RCC 7860 (cell line): Measurements from ENCODE around the gene SVIL.

Source experiments
- DNase-seq: peaks from one replicate; pipeline ENCODE4 v3.0.0-alpha.2; 2015; ENCODE audit warnings: low spot score
- FAIRE-seq: peaks from 2 replicates; lab custom pipeline; 2012; peaks lifted over from hg19 to GRCh38; lab: Jason Lieb, UNC

The SVIL gene

DNA sequence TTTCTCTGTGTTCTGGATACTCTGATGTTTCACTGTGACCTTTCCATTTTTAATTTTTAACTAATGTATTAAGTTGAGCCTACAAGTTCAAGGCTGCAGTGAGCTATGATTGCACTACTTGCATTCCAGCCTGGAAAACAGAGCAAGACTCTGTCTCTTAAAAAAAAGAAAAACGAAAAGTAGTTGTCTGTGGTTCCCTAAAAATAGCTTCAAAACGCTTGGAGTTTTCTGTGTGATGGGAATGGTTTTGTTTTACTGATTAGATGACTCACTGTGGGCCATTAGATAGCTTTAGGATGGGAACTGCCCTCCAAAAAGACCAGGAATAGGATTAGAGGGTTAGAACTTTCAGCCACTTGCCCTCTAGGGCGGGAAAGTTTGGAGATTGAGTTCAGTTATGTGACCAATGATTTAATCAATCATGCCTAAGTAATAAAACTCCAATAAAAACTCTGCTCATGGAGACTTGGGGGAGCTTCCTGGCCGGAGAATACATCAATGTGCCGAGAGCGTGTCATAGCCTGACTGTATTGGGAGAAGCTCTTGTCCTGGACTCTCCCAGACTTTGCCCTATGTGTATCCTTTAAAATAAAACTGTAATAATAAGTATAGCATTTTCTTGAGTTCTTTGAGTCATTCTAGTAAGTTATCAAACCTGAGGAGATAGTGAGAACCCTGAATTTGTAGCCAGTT, 198.8 kb downstream of the SVIL start:
- no peak for DNase-seq
- FAIRE-seq = no peak

DNA sequence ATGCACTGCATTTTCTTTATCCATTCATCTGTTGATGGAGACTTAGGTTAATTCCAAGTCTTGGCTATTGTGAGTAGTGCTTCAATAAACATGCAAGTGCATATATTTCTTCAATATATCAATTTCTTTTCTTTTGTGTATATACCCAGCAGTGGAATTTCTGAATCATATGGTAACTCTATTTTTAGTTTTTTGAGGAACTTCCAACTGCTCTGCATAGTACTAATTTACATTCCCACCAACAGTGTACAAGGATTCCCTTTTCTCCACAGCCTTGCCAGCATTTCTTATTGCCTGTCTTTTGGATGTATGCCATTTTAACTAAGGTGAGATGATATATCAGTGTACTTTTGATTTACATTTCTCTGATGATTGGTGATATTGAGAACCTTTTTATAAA, 200.7 kb downstream of the SVIL start:
- no peak for FAIRE-seq
- DNase-seq = no peak

DNA sequence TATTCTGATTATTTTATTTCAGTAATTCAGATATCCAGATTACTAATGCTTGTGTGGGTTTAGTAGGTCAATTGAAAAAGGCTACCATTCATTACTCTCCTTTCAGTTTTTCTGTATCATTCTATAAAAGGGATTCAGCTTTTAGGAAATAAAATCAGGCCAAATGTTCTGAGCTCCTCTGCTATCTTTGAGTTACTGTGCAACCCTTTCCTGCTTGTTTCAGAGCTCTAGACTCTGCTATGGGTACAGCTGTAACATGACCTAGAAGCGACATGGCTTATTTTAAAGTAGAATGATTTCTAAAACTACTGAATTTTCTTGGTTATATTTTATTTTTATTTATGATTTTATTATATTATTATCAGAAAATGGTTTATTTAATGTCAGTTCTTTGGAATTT, 203.1 kb downstream of the SVIL start:
- no peak for FAIRE-seq
- DNase-seq = no peak

DNA sequence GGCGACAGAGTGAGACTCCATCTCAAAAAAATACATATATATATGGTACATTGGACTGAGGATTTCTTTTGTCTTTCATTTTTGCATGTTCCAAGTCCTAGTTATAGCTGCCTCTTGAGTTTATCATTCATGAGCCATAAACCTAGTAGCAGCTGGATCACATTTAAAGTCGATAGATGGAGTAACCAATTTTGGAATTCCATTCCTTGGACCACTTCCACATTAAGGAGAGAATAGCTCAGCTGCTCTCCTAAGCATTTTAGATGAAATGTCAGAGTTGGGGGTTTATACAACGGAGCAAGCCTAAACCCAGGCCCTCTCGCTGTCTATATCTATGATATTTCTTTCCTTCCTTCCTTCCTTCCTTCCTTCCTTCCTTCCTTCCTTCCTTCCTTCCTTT, 204.7 kb downstream of the SVIL start:
- no peak for DNase-seq
- no peak for FAIRE-seq

DNA sequence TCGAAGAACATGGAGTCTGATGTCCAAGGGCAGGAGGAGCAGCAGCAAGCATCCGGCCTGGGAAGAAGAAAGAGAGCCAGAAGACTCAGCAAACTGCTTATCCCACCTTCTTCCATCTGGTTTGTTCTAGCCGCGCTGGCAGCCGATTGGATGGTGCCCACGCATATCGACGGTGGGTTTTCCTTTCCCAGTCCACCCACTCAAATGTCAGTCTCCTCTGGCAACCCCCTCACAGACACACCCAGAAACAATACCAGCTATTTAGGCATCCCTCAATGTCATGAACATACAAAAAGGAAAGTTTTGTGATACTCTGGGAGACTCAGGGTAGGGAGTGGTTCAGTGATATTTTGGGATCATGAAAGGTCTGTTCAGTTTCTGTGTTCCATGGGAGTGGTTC, 206.3 kb downstream of the SVIL start:
- FAIRE-seq (no peak), DNase-seq (no peak)

DNA sequence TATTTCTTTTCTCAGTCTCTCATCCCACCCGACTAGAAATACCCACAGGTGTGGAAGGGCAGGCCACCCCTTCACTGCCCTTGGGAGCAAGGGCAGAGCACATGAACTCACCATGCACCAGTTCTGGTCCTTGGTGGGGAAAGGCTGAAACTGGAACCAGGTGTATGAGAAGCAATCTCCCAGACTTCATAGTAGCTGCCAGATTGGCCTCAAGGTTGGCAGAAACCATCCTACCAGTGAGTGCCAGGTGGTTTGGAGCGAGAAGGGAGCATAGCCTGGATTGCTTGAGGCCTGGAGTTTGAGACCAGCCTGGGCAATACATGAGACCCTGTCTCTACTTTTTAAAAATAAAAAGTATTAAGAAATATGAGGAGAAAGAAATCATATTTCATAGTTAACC, 207.1 kb downstream of the SVIL start:
- FAIRE-seq = no peak
- no peak for DNase-seq

DNA sequence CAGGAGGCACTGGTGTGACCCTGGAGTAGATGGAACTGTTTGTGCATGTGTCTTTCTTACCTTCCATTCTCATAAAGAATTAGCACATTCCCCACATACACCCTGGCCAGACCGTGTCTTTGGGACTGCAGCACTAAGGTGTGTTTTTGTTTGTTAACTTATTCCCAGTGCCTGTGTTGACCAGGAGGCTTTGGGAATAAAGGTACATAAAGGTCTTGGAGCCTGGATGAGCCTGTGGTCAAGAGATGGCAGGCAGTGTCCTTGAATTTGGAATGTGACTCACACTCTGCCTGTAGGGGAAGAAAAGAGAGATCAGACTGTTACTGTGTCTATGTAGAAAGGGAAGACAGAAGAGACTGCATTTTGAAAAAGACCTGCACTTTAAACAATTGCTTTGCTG, 208.4 kb downstream of the SVIL start:
- DNase-seq = no peak
- FAIRE-seq = no peak

DNA sequence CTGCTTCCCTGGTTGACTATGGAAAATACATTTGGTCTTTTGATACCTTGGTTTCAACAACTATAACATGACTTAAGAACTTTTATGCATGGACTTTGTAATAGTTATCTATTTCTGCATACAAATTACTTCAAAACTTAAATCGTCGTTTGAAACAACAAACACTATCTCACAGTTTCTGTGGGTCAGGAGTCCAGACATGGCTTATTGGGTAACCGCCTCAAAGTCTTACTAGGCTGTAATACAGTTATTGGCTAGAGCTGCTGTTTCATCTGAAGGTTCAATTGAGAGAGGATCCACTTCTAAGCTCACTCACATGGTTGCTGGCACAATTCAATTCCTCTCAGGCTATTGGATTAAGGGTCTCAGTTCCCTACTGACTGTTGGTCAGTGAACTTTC, 210.8 kb downstream of the SVIL start:
- FAIRE-seq = no peak

DNA sequence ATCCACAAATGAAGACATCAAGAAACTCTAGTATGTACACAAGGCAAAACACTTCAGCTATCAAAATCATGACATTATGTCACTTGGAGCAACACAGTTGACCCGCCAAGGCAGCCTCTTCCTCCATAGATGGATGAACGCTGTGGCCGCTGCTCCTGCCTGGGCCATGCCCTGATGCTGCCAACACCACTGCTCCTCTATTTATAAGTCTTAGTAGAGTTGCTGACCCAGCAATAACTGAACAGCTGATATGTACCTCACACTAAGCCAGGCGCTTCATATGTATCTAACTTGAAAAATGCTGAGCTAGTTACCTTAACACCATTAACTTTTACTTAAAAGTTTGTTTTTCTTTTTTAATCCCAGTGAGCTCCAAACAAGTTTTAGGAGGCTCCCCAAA, 214.0 kb downstream of the SVIL start:
- no peak for FAIRE-seq
- no peak for DNase-seq

More for the DNA sequence above, 210.8 kb downstream of the SVIL start:
- no peak for DNase-seq

DNA sequence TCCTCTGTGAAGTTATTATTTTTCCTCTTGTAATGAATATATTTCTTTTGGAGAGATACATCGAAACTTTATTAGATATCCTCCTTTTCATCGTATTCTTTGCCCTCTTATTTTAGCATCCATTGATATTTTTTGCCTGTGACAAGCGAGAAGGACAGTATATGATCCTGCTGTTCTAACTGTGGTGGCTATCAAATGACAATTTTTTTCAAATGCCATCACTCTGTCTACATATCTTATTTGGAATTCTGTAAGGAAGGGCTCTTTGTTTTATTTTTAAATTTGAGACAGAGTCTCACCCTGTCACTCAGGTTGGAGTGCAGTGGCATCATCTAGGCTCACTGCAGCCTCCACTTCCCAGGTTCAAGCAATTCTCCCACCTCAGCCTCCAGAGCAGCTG, 217.4 kb downstream of the SVIL start:
- DNase-seq = no peak
- FAIRE-seq = no peak

DNA sequence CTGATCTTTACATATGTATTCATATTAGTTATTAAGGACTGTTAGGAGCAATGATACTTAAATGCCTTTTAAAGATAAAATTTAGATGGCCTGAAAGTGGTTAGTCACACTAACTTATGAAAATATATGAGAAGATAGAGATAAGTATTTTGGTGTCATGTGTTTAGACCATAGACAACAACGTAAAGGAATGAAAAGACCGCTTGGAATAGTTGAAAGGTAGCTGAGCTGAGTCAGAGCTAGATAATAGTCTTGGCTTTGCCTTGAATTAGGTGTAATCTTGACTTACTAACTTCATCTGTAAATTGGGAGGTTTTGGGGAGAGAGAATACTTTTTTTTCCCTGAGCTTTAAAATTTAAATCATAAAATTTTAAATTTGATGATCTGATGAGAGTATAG, 218.9 kb downstream of the SVIL start:
- no peak for FAIRE-seq
- DNase-seq = no peak

DNA sequence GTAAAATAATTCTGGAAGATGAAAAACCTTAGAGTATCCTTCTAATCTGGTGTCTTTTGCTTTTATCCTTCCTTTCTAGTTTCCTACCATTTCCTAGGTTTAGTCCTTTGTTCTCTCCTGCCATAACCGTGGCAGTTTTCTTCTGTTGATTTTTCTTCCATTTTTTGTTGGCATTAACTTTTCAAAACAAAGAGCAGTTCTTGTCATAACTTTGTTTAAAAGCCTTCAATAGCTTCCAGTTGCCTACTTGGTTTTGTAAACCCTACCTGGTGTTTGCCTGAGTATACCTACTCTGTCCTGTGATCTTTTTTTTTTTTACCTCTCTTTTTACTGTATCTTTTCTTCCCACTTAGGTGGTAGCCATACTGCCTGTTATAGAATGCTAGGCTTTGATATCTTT, 220.3 kb downstream of the SVIL start:
- FAIRE-seq = no peak

DNA sequence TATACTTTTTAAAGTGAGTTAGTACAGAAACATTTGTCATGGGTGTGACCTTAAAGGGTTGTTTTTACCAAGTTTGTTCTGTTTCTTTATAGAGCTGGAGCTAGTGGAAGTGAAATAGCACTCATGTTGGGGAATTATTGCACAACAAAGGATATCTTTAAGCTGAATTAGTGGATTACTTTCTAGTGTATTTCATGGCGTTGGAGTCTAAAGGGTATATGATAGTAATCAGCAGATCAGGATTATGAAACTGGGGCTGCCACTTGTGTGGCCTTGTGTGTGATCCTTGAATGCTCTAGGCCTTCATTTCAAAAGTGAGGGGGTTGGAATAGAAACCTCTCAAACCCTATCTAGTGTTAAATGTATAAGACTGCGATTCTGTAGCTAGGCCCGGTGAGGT, 222.3 kb downstream of the SVIL start:
- DNase-seq (no peak), FAIRE-seq (no peak)

More for the DNA sequence above, 220.3 kb downstream of the SVIL start:
- no peak for DNase-seq

DNA sequence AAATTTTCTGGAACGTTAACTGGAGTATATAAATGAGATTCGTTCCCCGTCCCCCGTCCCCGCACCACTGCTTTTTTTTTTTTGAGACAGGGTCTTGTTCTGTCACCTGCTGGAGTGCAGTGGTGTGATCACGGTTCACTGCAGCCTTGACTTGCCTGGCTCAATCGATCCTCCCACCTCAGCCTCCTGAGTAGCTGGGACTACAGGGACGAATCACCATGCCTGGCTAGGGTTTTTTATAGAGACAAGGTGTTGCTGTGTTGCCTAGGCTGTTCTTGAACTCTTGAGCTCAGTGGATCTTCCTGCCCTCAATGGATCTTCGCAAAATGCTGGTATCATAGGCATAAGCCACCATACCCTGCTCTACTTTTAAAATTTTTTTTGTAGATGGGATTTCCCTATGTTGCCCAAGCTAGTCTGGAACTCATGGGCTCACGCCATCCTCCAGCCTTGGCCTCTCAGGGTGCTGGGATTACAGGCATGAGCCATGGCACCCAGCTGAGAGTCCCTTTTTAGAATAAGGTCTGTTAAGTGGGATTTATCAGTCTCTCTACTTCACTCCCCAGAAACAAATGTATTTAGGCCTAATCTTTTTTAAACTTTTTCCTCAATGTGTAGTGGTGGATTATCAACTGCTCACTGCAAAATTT, 223.0 kb downstream of the SVIL start:
- DNase-seq (no peak), FAIRE-seq (no peak)

DNA sequence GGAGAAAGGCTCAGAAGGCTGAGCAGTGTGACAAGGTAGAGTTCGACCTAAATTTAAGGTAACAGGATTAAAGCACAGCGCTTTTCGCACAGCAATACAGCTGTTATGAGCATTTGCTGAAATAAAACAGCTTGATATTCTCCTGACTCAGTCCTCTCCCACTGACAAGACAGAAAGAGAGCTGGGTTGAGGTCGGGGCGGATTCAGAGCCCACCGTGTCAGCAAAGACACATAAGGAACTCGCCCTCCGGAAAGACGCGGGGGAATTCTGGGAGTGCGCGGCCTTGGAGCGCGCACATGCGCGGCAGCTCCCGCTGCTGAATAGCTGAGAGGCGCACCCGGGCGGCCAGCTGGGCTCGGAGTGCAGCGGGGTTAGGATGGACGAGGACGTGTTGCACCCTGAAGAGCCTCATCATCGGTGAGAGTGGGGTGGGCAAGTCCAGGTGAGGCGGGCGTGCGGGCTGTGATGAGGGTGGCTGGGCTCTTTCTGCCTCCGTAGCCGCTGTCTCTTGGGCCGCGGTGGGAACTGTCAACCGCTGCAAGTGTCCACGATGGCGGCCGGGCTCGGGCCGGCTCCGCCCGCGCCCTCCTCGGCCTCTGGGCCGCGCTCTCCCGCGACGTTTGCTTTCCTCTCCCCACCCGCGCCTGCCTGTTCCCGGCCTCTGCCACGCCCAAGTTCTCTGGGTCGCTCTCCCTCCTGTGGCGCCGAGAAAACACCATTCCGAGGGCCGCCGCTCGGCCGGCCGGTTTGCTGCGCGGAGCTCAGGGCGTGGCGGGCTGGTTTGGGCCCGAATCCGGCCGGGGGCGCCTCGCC, 225.3 kb downstream of the SVIL start:
- FAIRE-seq = no peak
- DNase-seq = peak; percentile 54

DNA sequence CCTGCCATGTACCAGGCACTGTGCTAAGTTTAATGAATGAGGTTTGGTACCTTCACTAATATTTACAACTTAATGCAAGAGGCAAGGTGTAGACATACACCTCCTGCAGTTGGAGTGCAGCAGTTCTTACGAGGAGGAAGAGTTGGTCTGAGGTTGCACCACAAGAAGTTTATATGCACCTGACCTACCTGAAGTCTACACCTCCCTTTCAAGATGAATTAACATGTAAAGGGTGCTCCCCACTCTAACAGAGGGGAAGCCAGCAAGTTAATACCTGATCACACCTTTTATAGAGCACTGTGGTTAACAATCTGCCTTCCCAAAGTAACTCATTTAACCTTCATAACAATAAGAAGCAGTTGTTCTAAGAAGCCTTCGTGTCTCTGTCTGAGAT, 225.9 kb downstream of the SVIL start:
- FAIRE-seq = no peak
- DNase-seq = no peak
